Keratinocyte (primary cell): ENCODE measurements around the gene TARP.
A peak's percentile ranks its signal among the peaks of the same experiment; 100 is the strongest.

Experiments used
- DNase-seq: peaks from one replicate; pipeline ENCODE4 v3.0.0-alpha.2; 2011; ENCODE audit warnings: low read depth, missing footprints, low spot score
- FAIRE-seq: peaks from 2 replicates; lab custom pipeline; 2011; peaks lifted over from hg19 to GRCh38; lab: Jason Lieb, UNC
- H2AFZ ChIP-seq: 2 replicates; pipeline ENCODE4 v1.6.0; 2012; ENCODE audit warnings: low read length, control low read depth, inconsistent platforms; ENCODE audit not compliant: control insufficient read depth
- H3K27ac ChIP-seq: 2 replicates; pipeline ENCODE4 v1.5.1; 2011; ENCODE audit warnings: low read length; ENCODE audit not compliant: control insufficient read depth, insufficient read depth
- H3K27me3 ChIP-seq: 3 replicates; pipeline ENCODE4 v1.6.0; 2011; ENCODE audit warnings: low read length; ENCODE audit not compliant: control insufficient read depth, insufficient read depth; ENCODE audit errors: extremely low read depth
- H3K36me3 ChIP-seq, 2 experiments: 2 replicates in 1 of 2; 3 replicates in 1 of 2; pipeline ENCODE4 v1.5.1; 2011; ENCODE audit warnings: low read length in 2 of 2, mild to moderate bottlenecking in 1 of 2; ENCODE audit not compliant: control insufficient read depth in 2 of 2, insufficient read depth in 2 of 2; ENCODE audit errors: extremely low read depth in 1 of 2
- H3K4me1 ChIP-seq: 3 replicates; pipeline ENCODE4 v1.5.1; 2011; ENCODE audit warnings: low read length; ENCODE audit not compliant: control insufficient read depth, insufficient read depth; ENCODE audit errors: extremely low read depth
- H3K4me2 ChIP-seq: 3 replicates; pipeline ENCODE4 v1.6.0; 2011; ENCODE audit warnings: low read depth, low read length; ENCODE audit not compliant: control insufficient read depth, insufficient read depth; ENCODE audit errors: extremely low read depth
- H3K4me3 ChIP-seq, 3 experiments: fragments of 200-600 bp in 1 of 3; sonication (generic) in 1 of 3; 2 replicates in 2 of 3; 3 replicates in 1 of 3; pipeline ENCODE4 v1.5.1; 2011 to 2016; ENCODE audit warnings: low read length in 3 of 3, mild to moderate bottlenecking in 3 of 3, control low read depth in 2 of 3, inconsistent platforms in 1 of 3, low read depth in 1 of 3, mixed read lengths in 1 of 3, mixed run types in 1 of 3, moderate library complexity in 1 of 3; ENCODE audit not compliant: control insufficient read depth in 2 of 3, insufficient read depth in 2 of 3; ENCODE audit errors: extremely low read depth in 1 of 3
- H3K79me2 ChIP-seq: 2 replicates; pipeline ENCODE4 v1.6.0; 2012; ENCODE audit warnings: low read length; ENCODE audit not compliant: control insufficient read depth, insufficient read depth
- H3K9ac ChIP-seq: 3 replicates; pipeline ENCODE4 v1.6.0; 2011; ENCODE audit warnings: low read length; ENCODE audit not compliant: control insufficient read depth, insufficient read depth; ENCODE audit errors: extremely low read depth
- H3K9me1 ChIP-seq: 3 replicates; pipeline ENCODE4 v1.6.0; 2011; ENCODE audit warnings: low read length; ENCODE audit not compliant: control insufficient read depth, insufficient read depth; ENCODE audit errors: extremely low read depth
- H3K9me3 ChIP-seq: 2 replicates; pipeline ENCODE4 v1.5.1; 2012; ENCODE audit warnings: low read depth, low read length; ENCODE audit not compliant: control insufficient read depth
- H4K20me1 ChIP-seq: 3 replicates; pipeline ENCODE4 v1.6.0; 2011; ENCODE audit warnings: low read length; ENCODE audit not compliant: control insufficient read depth, insufficient read depth; ENCODE audit errors: extremely low read depth
- EZH2 ChIP-seq: IDR thresholded peaks from one replicate; pipeline ENCODE4 v1.6.1; 2012; ENCODE audit warnings: inconsistent platforms, mild to moderate bottlenecking, low read length, moderate library complexity
- dilution Hi-C: fragments of 300-500 bp; cut with MboI; formaldehyde crosslinking; loops from one replicate; pipeline ENCODE4 v1.7.0; 2020; ENCODE audit warnings: low sequenced_read_pairs; ENCODE audit not compliant: extremely low pct_ligation_motif_present
- TF ChIP-seq, protein P1 (sequence below), 3 experiments: IDR thresholded peaks in 1 of 3; conservative IDR thresholded peaks in 1 of 3; optimal IDR thresholded peaks in 1 of 3; 2 replicates in 2 of 3; 3 replicates in 1 of 3; pipeline versions ENCODE3 to v1.5.1; 2011; ENCODE audit warnings: low read length in 3 of 3, mild to moderate bottlenecking in 3 of 3, moderate library complexity in 2 of 3, control low read depth in 1 of 3, inconsistent platforms in 1 of 3; ENCODE audit not compliant: insufficient read depth in 2 of 3; ENCODE audit errors: extremely low read depth in 1 of 3

TARP gene

DNA sequence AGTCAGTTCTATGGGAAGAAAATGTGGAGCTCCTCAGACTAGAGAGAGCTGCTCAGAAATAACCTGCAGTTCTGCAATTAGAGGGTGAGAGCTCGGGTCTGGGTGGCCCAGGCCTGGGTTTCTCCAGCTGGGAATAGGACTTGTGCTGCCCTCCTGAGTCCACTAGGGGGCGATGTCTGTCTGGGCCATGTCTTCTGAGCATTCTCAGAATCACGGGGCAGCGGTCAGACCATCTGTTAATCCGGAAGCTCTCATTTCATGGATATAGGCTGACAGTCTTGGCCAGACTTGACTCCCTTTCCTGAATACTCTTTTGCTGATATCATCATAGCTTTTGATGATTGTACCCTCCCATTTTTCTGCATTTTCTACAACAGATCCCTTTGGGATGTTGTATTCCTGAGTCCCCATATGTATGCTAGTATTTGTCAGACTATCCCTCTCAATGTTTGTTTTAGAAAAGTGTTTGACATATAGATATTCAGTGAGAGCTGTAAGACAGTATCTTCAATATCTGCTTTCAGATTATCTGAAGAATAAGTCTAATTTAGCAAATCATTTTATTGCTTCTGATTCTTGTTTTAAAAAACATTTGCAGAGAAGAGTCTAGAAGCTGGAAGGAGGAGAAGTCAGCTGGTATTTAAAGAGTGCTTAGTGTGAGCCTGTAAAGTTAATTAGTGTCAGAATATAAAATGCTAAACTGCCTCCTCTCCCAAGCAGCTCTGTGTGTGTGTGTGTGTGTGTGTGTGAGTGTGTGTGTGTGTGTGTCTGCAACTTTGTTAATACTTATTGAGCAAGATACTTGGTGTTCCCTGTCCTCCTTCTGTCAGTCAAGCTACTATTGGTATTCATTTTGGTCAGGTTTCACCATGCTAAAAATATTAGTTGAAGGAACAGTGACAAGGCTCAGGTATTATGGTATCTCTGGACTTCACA lies 57.4 kb downstream of the TARP start:
- Histone ChIP-seq H2AFZ (no peak overlapping the region), H3K9me1 (no peaks in the 10 kb centered on the region), H3K27me3 (no peaks in the 10 kb centered on the region), H3K79me2 (no peaks in the 10 kb centered on the region), H3K36me3 (peaks cover 9 to 19% of the 10 kb centered on the region in 2 experiments), H4K20me1 (no peaks in the 10 kb centered on the region), H3K27ac (no peak overlapping the region), H3K4me3 (no peak overlapping the region), H3K4me2 (no peak overlapping the region), H3K4me1 (no peaks in the 10 kb centered on the region), H3K9me3 (no peaks in the 10 kb centered on the region), H3K9ac (no peak overlapping the region)
- dilution Hi-C loops: no loop called here
- DNase-seq: no peak
- peak; percentile 44 for FAIRE-seq
- TF ChIP-seq EZH2: no peak
- TF ChIP-seq, protein P1, sequence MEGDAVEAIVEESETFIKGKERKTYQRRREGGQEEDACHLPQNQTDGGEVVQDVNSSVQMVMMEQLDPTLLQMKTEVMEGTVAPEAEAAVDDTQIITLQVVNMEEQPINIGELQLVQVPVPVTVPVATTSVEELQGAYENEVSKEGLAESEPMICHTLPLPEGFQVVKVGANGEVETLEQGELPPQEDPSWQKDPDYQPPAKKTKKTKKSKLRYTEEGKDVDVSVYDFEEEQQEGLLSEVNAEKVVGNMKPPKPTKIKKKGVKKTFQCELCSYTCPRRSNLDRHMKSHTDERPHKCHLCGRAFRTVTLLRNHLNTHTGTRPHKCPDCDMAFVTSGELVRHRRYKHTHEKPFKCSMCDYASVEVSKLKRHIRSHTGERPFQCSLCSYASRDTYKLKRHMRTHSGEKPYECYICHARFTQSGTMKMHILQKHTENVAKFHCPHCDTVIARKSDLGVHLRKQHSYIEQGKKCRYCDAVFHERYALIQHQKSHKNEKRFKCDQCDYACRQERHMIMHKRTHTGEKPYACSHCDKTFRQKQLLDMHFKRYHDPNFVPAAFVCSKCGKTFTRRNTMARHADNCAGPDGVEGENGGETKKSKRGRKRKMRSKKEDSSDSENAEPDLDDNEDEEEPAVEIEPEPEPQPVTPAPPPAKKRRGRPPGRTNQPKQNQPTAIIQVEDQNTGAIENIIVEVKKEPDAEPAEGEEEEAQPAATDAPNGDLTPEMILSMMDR (optimal IDR thresholded peaks at IDR 0.05 in 1 of 3, IDR thresholded peaks at IDR 0.05 in 1 of 3, conservative IDR thresholded peaks at IDR 0.05 in 1 of 3; ENCODE audit: extremely low read depth in 1 of 3, insufficient read depth in 2 of 3, low read length in 3 of 3): peak; percentile 86 to 96 (median 95)

DNA sequence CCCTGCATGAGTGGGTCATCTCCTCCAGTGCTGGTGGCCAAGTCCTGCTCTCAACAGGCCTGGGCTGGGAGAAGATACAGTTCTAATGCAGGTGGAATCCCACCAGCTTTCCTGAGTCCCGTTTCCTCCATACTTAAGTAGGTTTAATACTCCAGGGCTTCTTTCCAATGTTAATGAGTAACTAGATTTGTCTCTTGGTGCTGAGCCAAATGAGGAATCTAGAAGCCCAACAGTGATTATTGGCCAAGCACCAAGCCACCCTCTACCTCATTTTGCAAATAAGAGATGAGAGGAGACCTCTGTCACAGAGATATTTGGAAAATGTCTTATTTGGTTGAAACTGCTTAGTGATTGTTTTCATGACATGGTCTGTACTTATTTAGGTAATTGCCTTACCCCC lies 58.3 kb downstream of the TARP start:
- Histone ChIP-seq H3K27ac (no peak overlapping the region), H3K9me1 (no peaks in the 10 kb centered on the region), H3K79me2 (no peaks in the 10 kb centered on the region), H4K20me1 (no peaks in the 10 kb centered on the region), H3K4me1 (no peaks in the 10 kb centered on the region), H3K9ac (no peak overlapping the region), H3K36me3 (peaks cover 9 to 19% of the 10 kb centered on the region in 2 experiments), H3K4me2 (no peak overlapping the region), H3K9me3 (no peaks in the 10 kb centered on the region), H3K4me3 (no peak overlapping the region), H2AFZ (no peak overlapping the region), H3K27me3 (no peaks in the 10 kb centered on the region)
- TF ChIP-seq EZH2: no peak
- FAIRE-seq (no peak), DNase-seq (no peak)
- dilution Hi-C loops: no loop called here
